NCI-H226 (cell line): ENCODE results near the gene CAPS.

Source experiments
- DNase-seq: peaks from one replicate; pipeline ENCODE4 v3.0.0-alpha.2; 2015

CAPS gene

GRCh38 chr19:5914946-5915781 is 1.1 kb downstream of the CAPS start:
- DNase-seq: no peak

GRCh38 chr19:5915782-5916165 is 1.7 kb downstream of the CAPS start:
- no peak for DNase-seq

- DNase-seq: no peak
These were observed 2.2 kb downstream of the CAPS start for GRCh38 chr19:5916181-5916708.

GRCh38 chr19:5917431-5918107 is 3.5 kb downstream of the CAPS start:
- no peak for DNase-seq

GRCh38 chr19:5918463-5919079 is 4.5 kb downstream of the CAPS start:
- no peak for DNase-seq

- no peak for DNase-seq
These were observed 7.6 kb downstream of the CAPS start for GRCh38 chr19:5921516-5922160.

- DNase-seq: no peak
These were observed 8.1 kb downstream of the CAPS start for GRCh38 chr19:5922161-5922545.

GRCh38 chr19:5923356-5923755 is 9.3 kb downstream of the CAPS start:
- DNase-seq: no peak

- DNase-seq: no peak
These were observed 11.9 kb downstream of the CAPS start for GRCh38 chr19:5925830-5926427.

GRCh38 chr19:5926641-5927440 is 12.8 kb downstream of the CAPS start:
- no peak for DNase-seq

- DNase-seq: no peak
These were observed 13.4 kb downstream of the CAPS start for GRCh38 chr19:5927441-5927821.

- DNase-seq: no peak
These were observed 15.1 kb downstream of the CAPS start for GRCh38 chr19:5929179-5929578.

GRCh38 chr19:5929625-5930024 is 15.6 kb downstream of the CAPS start:
- no peak for DNase-seq

GRCh38 chr19:5931251-5931650 is 17.2 kb downstream of the CAPS start:
- no peak for DNase-seq

- no peak for DNase-seq
These were observed 18.1 kb downstream of the CAPS start for GRCh38 chr19:5932146-5932545.

- no peak for DNase-seq
These were observed 18.7 kb downstream of the CAPS start for GRCh38 chr19:5932609-5933262.

GRCh38 chr19:5933391-5934068 is 19.5 kb downstream of the CAPS start:
- no peak for DNase-seq

GRCh38 chr19:5934069-5934401 is 20.0 kb downstream of the CAPS start:
- no peak for DNase-seq

GRCh38 chr19:5934774-5935472 is 20.9 kb downstream of the CAPS start:
- no peak for DNase-seq
